DND-41 (cell line): ENCODE data around the gene MOB3B.

Experiments used
- ATAC-seq: fragments of 200-7000 bp; cut with Tn5 transposase; 3 replicates; pipeline ENCODE4 v1.9.1; 2021; ENCODE audit warnings: low read depth; ENCODE audit not compliant: insufficient read depth
- DNase-seq: peaks from one replicate; pipeline ENCODE4 v3.0.0-alpha.2; 2020
- H2AFZ ChIP-seq: 2 replicates; pipeline ENCODE4 v1.6.0; 2012; ENCODE audit warnings: low read depth, low read length
- H3K27ac ChIP-seq: 2 replicates; pipeline ENCODE4 v1.5.1; 2012; ENCODE audit warnings: low read length, inconsistent platforms
- H3K27me3 ChIP-seq: fragments of 200-600 bp; sonication (generic); 2 replicates; pipeline ENCODE4 v1.6.0; 2012; ENCODE audit warnings: low read length, mild to moderate bottlenecking, inconsistent platforms; ENCODE audit not compliant: insufficient read depth, poor library complexity
- H3K36me3 ChIP-seq: 2 replicates; pipeline ENCODE4 v1.5.1; 2012; ENCODE audit warnings: low read length, inconsistent platforms; ENCODE audit not compliant: insufficient read depth
- H3K4me1 ChIP-seq: 2 replicates; pipeline ENCODE4 v1.5.1; 2012; ENCODE audit warnings: mild to moderate bottlenecking, low read length; ENCODE audit not compliant: insufficient read depth
- H3K4me2 ChIP-seq: 2 replicates; pipeline ENCODE4 v1.6.0; 2012; ENCODE audit warnings: mild to moderate bottlenecking, moderate library complexity, low read length, inconsistent platforms; ENCODE audit not compliant: insufficient read depth
- H3K4me3 ChIP-seq, 2 experiments: fragments of 200-600 bp in 1 of 2; shearing (Covaris generic) in 1 of 2; 2 replicates each; pipeline ENCODE4 v1.5.1; 2012 to 2016; ENCODE audit warnings: inconsistent platforms in 2 of 2, low read length in 2 of 2, mild to moderate bottlenecking in 2 of 2, low read depth in 1 of 2, moderate library complexity in 1 of 2
- H3K79me2 ChIP-seq: 2 replicates; pipeline ENCODE4 v1.6.0; 2012; ENCODE audit warnings: low read length, inconsistent platforms; ENCODE audit not compliant: insufficient read depth
- H3K9ac ChIP-seq: 2 replicates; pipeline ENCODE4 v1.6.0; 2012; ENCODE audit warnings: low read depth, mild to moderate bottlenecking, inconsistent platforms, low read length, moderate library complexity
- H3K9me3 ChIP-seq: 2 replicates; pipeline ENCODE4 v1.5.1; 2012; ENCODE audit warnings: low read length, moderate library complexity, mild to moderate bottlenecking, inconsistent platforms; ENCODE audit not compliant: insufficient read depth, severe bottlenecking
- H4K20me1 ChIP-seq: 2 replicates; pipeline ENCODE4 v1.6.0; 2012; ENCODE audit warnings: low read length; ENCODE audit not compliant: insufficient read depth
- CTCF ChIP-seq: IDR thresholded peaks from 2 replicates; pipeline ENCODE4 v1.5.1; 2012; ENCODE audit warnings: borderline replicate concordance, low read length, moderate library complexity, mild to moderate bottlenecking; ENCODE audit not compliant: poor library complexity, severe bottlenecking; ENCODE audit errors: extremely low read depth
- EZH2 ChIP-seq: IDR thresholded peaks from 3 replicates; pipeline ENCODE4 v1.6.1; 2012; ENCODE audit warnings: borderline replicate concordance, low read depth, mild to moderate bottlenecking, moderate library complexity, low read length, inconsistent platforms; ENCODE audit not compliant: severe bottlenecking

Gene MOB3B

GRCh38 chr9:27291292-27291691 is 238.3 kb downstream of the MOB3B start:
- Histone ChIP-seq H3K4me2 (no peak overlapping the region), H3K79me2 (no peaks in the 10 kb centered on the region), H2AFZ (no peak overlapping the region), H4K20me1 (no peaks in the 10 kb centered on the region), H3K9me3 (no peaks in the 10 kb centered on the region), H3K9ac (no peak overlapping the region), H3K27ac (no peak overlapping the region), H3K27me3 (no peaks in the 10 kb centered on the region), H3K4me3 (no peak overlapping the region), H3K4me1 (no peaks in the 10 kb centered on the region), H3K36me3 (no peaks in the 10 kb centered on the region)
- ATAC-seq: no peak
- no peak for DNase-seq
- no peak for TF ChIP-seq CTCF
- no peak for TF ChIP-seq EZH2

- no peaks in the 10 kb centered on the region for H4K20me1 ChIP-seq
- no peak overlapping the region for H3K9ac ChIP-seq
- H2AFZ ChIP-seq: no peak overlapping the region
- no peak overlapping the region for H3K4me3 ChIP-seq
- no peak overlapping the region for H3K4me2 ChIP-seq
- DNase-seq (no peak), ATAC-seq (no peak)
- TF ChIP-seq EZH2 (no peak), CTCF (no peak)
- H3K27ac ChIP-seq: no peak overlapping the region
- no peaks in the 10 kb centered on the region for H3K79me2 ChIP-seq
- no peaks in the 10 kb centered on the region for H3K27me3 ChIP-seq
- H3K4me1 ChIP-seq: no peaks in the 10 kb centered on the region
- no peaks in the 10 kb centered on the region for H3K36me3 ChIP-seq
- H3K9me3 ChIP-seq: no peaks in the 10 kb centered on the region
Observed at GRCh38 chr9:27282269-27282668, 247.3 kb downstream of the MOB3B start.

- Histone ChIP-seq H4K20me1 (no peaks in the 10 kb centered on the region), H3K4me1 (no peaks in the 10 kb centered on the region), H3K36me3 (no peaks in the 10 kb centered on the region), H3K27me3 (no peaks in the 10 kb centered on the region), H3K4me3 (no peak overlapping the region), H3K9me3 (no peaks in the 10 kb centered on the region), H3K79me2 (no peaks in the 10 kb centered on the region), H3K9ac (no peak overlapping the region), H3K27ac (no peak overlapping the region), H2AFZ (no peak overlapping the region), H3K4me2 (no peak overlapping the region)
- ATAC-seq (no peak), DNase-seq (no peak)
- TF ChIP-seq CTCF (no peak), EZH2 (no peak)
Observed at GRCh38 chr9:27280860-27281259, 248.8 kb downstream of the MOB3B start.

GRCh38 chr9:27280249-27280648 is 249.4 kb downstream of the MOB3B start:
- no peak overlapping the region for H2AFZ ChIP-seq
- TF ChIP-seq EZH2 (no peak), CTCF (no peak)
- ATAC-seq: no peak

More at GRCh38 chr9:27280249-27280648, 249.4 kb downstream of the MOB3B start:
- H3K4me2 ChIP-seq: no peak overlapping the region
- H3K9ac ChIP-seq: no peak overlapping the region
- no peaks in the 10 kb centered on the region for H3K79me2 ChIP-seq
- H3K27me3 ChIP-seq: no peaks in the 10 kb centered on the region
- no peak for DNase-seq
- H3K9me3 ChIP-seq: no peaks in the 10 kb centered on the region
- no peaks in the 10 kb centered on the region for H3K36me3 ChIP-seq
- H4K20me1 ChIP-seq: no peaks in the 10 kb centered on the region
- H3K27ac ChIP-seq: no peak overlapping the region
- no peak overlapping the region for H3K4me3 ChIP-seq
- no peaks in the 10 kb centered on the region for H3K4me1 ChIP-seq
